Measurements from ENCODE around the gene PDGFD. TPM values are rescaled to one million over a fixed set of nuclear protein-coding genes. Genes with fewer than 3 reads are reported as not detected.

The PDGFD gene
- total RNA-seq, 2 donors from 2014 or later: 2.3 to 4.8 TPM

DNA sequence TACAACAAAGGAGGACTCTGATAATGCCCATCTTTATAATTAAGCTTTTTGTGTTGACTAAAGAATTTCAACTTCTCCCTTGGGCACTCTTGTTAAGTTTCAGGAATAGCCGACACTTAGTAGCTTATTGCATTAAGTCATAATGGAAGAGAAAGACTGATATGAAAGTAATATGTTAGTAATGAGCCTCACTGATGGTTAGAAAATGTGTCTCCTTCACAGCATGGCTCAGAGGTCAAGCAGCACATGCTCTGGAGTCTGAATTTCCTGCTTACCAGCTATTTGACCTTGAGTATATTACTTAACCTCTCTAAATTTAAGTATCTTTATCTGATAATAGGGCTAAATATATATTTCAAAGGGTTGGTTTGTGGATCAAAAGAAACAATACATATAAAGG lies 39.0 kb downstream of the PDGFD start:
- no peaks in the 10 kb centered on the region for H3K27me3 Mint-ChIP-seq (ENCODE audit: insufficient read depth)
- no peak overlapping the region for H3K27ac ChIP-seq (ENCODE audit: low read depth, low read length)
- H3K9me3 ChIP-seq (ENCODE audit: control insufficient read depth, low read length): no peaks in the 10 kb centered on the region
- no peaks in the 10 kb centered on the region for H3K36me3 Mint-ChIP-seq (ENCODE audit: low read depth)
- H3K9ac ChIP-seq (ENCODE audit: extremely low read depth, low read length, poor library complexity, severe bottlenecking): no peak overlapping the region
- H3K4me3 ChIP-seq (ENCODE audit: low read length): no peak overlapping the region
- TF ChIP-seq, protein P1, sequence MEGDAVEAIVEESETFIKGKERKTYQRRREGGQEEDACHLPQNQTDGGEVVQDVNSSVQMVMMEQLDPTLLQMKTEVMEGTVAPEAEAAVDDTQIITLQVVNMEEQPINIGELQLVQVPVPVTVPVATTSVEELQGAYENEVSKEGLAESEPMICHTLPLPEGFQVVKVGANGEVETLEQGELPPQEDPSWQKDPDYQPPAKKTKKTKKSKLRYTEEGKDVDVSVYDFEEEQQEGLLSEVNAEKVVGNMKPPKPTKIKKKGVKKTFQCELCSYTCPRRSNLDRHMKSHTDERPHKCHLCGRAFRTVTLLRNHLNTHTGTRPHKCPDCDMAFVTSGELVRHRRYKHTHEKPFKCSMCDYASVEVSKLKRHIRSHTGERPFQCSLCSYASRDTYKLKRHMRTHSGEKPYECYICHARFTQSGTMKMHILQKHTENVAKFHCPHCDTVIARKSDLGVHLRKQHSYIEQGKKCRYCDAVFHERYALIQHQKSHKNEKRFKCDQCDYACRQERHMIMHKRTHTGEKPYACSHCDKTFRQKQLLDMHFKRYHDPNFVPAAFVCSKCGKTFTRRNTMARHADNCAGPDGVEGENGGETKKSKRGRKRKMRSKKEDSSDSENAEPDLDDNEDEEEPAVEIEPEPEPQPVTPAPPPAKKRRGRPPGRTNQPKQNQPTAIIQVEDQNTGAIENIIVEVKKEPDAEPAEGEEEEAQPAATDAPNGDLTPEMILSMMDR (conservative IDR thresholded peaks at IDR 0.05): no peak
- no peaks in the 10 kb centered on the region for H3K36me3 ChIP-seq (ENCODE audit: control insufficient read depth, insufficient read depth, low read length)
- H3K4me1 ChIP-seq (ENCODE audit: control insufficient read depth, insufficient read depth, low read length): peaks cover 3% of the 10 kb centered on the region
- H3K4me1 Mint-ChIP-seq: peaks cover 19% of the 10 kb centered on the region
- H3K27me3 ChIP-seq (ENCODE audit: control insufficient read depth, insufficient read depth, low read length, poor library complexity, severe bottlenecking): no peaks in the 10 kb centered on the region
- no peak overlapping the region for H3K27ac Mint-ChIP-seq
- DNase-seq: no peak
- H3K4me3 Mint-ChIP-seq: no peak overlapping the region
- H3K9me3 Mint-ChIP-seq: no peaks in the 10 kb centered on the region
- 83 to 100% methylated on average over 1 of the region's 1 CpG for WGBS, 2 experiments (ENCODE audit: insufficient coverage in 1 of 2, insufficient read length in 1 of 2)

DNA sequence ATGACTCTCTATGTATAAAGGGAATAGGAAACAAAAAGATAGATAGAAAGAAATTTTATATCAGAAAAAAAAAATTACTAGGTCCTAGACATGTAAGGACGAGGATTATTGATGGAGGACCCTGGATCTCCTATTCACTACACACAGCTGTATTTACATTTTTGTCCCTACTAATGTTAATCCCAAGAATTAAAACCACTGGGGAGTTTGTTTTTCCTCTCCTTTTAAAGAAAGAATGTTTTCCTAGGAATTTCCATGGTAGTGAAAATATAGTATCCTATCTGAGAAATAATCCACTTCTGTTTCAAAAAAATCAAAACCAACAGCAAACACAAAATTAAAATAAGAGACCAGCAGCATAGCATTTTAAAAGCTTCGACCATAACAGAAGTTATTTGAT lies 41.1 kb downstream of the PDGFD start:
- peaks cover 14% of the 10 kb centered on the region for H3K4me1 Mint-ChIP-seq
- H3K4me3 Mint-ChIP-seq: no peak overlapping the region
- no peaks in the 10 kb centered on the region for H3K9me3 Mint-ChIP-seq
- no peak for DNase-seq
- H3K36me3 ChIP-seq (ENCODE audit: control insufficient read depth, insufficient read depth, low read length): no peaks in the 10 kb centered on the region
- H3K27ac Mint-ChIP-seq: no peak overlapping the region
- H3K9me3 ChIP-seq (ENCODE audit: control insufficient read depth, low read length): peaks cover 5% of the 10 kb centered on the region
- no peaks in the 10 kb centered on the region for H3K36me3 Mint-ChIP-seq (ENCODE audit: low read depth)
- peaks cover 3% of the 10 kb centered on the region for H3K4me1 ChIP-seq (ENCODE audit: control insufficient read depth, insufficient read depth, low read length)
- H3K4me3 ChIP-seq (ENCODE audit: low read length): no peak overlapping the region
- no peak overlapping the region for H3K9ac ChIP-seq (ENCODE audit: extremely low read depth, low read length, poor library complexity, severe bottlenecking)
- H3K27me3 Mint-ChIP-seq (ENCODE audit: insufficient read depth): no peaks in the 10 kb centered on the region
- TF ChIP-seq, protein P1 (conservative IDR thresholded peaks at IDR 0.05): no peak
- no peaks in the 10 kb centered on the region for H3K27me3 ChIP-seq (ENCODE audit: control insufficient read depth, insufficient read depth, low read length, poor library complexity, severe bottlenecking)
- no peak overlapping the region for H3K27ac ChIP-seq (ENCODE audit: low read depth, low read length)
- WGBS, 2 experiments (ENCODE audit: insufficient coverage in 1 of 2, insufficient read length in 1 of 2): 100% methylated on average over 1 of the region's 2 CpGs; no CpG with 5 or more reads in 1 of the 2 experiments

DNA sequence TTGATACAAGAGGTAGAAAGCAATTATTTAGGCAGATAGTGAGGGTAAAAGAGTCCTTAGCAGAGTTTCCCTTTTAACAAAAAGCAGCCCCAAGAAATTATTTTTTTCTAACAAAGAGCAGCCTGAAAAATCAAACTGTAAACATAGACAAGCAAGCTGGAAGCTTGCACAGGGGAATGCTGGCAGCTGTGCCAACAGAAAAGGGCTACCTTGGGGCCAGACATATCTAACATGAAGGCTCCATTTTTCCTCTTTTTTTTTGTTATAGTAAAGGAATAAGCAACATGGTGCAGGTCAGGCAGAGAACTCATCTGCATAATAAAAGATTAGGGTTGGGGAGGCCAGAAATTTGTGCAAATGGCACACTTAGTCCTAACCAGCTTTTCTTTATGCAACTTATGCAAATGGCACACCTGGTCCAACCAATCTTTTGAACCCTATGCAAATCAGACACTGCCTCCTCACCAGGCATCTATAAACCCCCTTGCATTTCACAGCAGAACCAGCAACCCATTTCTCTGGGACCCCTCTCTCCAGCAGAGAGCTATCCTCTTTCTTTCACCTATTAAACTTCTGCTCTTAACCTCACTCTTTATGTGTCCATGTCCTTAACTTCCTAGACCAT lies 41.8 kb downstream of the PDGFD start:
- no peak overlapping the region for H3K4me3 Mint-ChIP-seq

More for the DNA sequence above, 41.8 kb downstream of the PDGFD start:
- Histone ChIP-seq H3K9me3 (ENCODE audit: control insufficient read depth, low read length) (peaks cover 5% of the 10 kb centered on the region), H3K4me1 (ENCODE audit: control insufficient read depth, insufficient read depth, low read length) (peaks cover 3% of the 10 kb centered on the region), H3K27ac (ENCODE audit: low read depth, low read length) (no peak overlapping the region), H3K4me3 (ENCODE audit: low read length) (no peak overlapping the region), H3K9ac (ENCODE audit: extremely low read depth, low read length, poor library complexity, severe bottlenecking) (no peak overlapping the region), H3K27me3 (ENCODE audit: control insufficient read depth, insufficient read depth, low read length, poor library complexity, severe bottlenecking) (no peaks in the 10 kb centered on the region), H3K36me3 (ENCODE audit: control insufficient read depth, insufficient read depth, low read length) (no peaks in the 10 kb centered on the region)
- peaks cover 14% of the 10 kb centered on the region for H3K4me1 Mint-ChIP-seq
- H3K36me3 Mint-ChIP-seq (ENCODE audit: low read depth): peaks cover 2% of the 10 kb centered on the region
- no peaks in the 10 kb centered on the region for H3K27me3 Mint-ChIP-seq (ENCODE audit: insufficient read depth)
- peaks cover 6% of the 10 kb centered on the region for H3K9me3 Mint-ChIP-seq
- no peak overlapping the region for H3K27ac Mint-ChIP-seq
- TF ChIP-seq, protein P1 (conservative IDR thresholded peaks at IDR 0.05): no peak
- no peak for DNase-seq
